Osteocyte (in vitro differentiated cells): ENCODE measurements around the gene SYCP1. TPM values are rescaled to one million over a fixed set of nuclear protein-coding genes. Genes with fewer than 3 reads are reported as not detected.

Experiments
- DNase-seq: peaks from one replicate; pipeline ENCODE4 v3.0.0; 2021; ENCODE audit warnings: mixed read lengths; ENCODE audit not compliant: unreplicated experiment; ENCODE audit errors: extremely low spot score
- H3K27ac Mint-ChIP-seq: one replicate; pipeline ENCODE4 v1.8.0; 2021; ENCODE audit warnings: mild to moderate bottlenecking, mixed read lengths; ENCODE audit not compliant: unreplicated experiment
- H3K27me3 Mint-ChIP-seq: one replicate; pipeline ENCODE4 v1.8.0; 2021; ENCODE audit warnings: mixed read lengths; ENCODE audit not compliant: unreplicated experiment
- H3K36me3 Mint-ChIP-seq: one replicate; pipeline ENCODE4 v1.8.0; 2021; ENCODE audit warnings: mixed read lengths; ENCODE audit not compliant: unreplicated experiment
- H3K4me1 Mint-ChIP-seq: one replicate; pipeline ENCODE4 v1.8.0; 2021; ENCODE audit warnings: mixed read lengths; ENCODE audit not compliant: unreplicated experiment
- H3K4me3 Mint-ChIP-seq: one replicate; pipeline ENCODE4 v1.8.0; 2021; ENCODE audit warnings: mild to moderate bottlenecking, moderate library complexity, mixed read lengths; ENCODE audit not compliant: unreplicated experiment
- H3K9me3 Mint-ChIP-seq: one replicate; pipeline ENCODE4 v1.8.0; 2021; ENCODE audit warnings: mixed read lengths; ENCODE audit not compliant: unreplicated experiment
- CTCF ChIP-seq: fragments of 200-600 bp; sonication (generic); IDR thresholded peaks from 2 replicates; pipeline ENCODE4 v1.5.0; 2021; ENCODE audit warnings: antibody characterized with exemption, mild to moderate bottlenecking, moderate library complexity
- total RNA-seq: library from RNA; stranded (reverse); gene quantifications from 2 replicates; pipeline ENCODE4 v1.2.1, GENCODE V29; 2021

The SYCP1 gene
- total RNA-seq, 1 donor from 2014 or later: not detected

- Mint-ChIP-seq H3K36me3 (no peaks in the 10 kb centered on the region), H3K4me1 (no peaks in the 10 kb centered on the region), H3K4me3 (no peak overlapping the region), H3K9me3 (no peaks in the 10 kb centered on the region), H3K27ac (no peak overlapping the region), H3K27me3 (peaks cover 31% of the 10 kb centered on the region)
- no peak for TF ChIP-seq CTCF
- DNase-seq: no peak
These were observed 181.0 kb downstream of the SYCP1 start for GRCh38 chr1:115035652-115036051.

- Mint-ChIP-seq H3K27me3 (peaks cover 20% of the 10 kb centered on the region), H3K9me3 (no peaks in the 10 kb centered on the region), H3K4me1 (no peaks in the 10 kb centered on the region), H3K36me3 (no peaks in the 10 kb centered on the region), H3K4me3 (no peak overlapping the region), H3K27ac (no peak overlapping the region)
- DNase-seq: no peak
- no peak for TF ChIP-seq CTCF
These were observed 182.3 kb downstream of the SYCP1 start for GRCh38 chr1:115036814-115037507.

GRCh38 chr1:115040501-115040900, 185.8 kb downstream of the SYCP1 start:
- peaks cover 21% of the 10 kb centered on the region for H3K27me3 Mint-ChIP-seq
- no peaks in the 10 kb centered on the region for H3K9me3 Mint-ChIP-seq
- no peak overlapping the region for H3K27ac Mint-ChIP-seq
- no peak for DNase-seq
- peaks cover 3% of the 10 kb centered on the region for H3K36me3 Mint-ChIP-seq
- H3K4me3 Mint-ChIP-seq: no peak overlapping the region
- no peak for TF ChIP-seq CTCF
- no peaks in the 10 kb centered on the region for H3K4me1 Mint-ChIP-seq

DNA sequence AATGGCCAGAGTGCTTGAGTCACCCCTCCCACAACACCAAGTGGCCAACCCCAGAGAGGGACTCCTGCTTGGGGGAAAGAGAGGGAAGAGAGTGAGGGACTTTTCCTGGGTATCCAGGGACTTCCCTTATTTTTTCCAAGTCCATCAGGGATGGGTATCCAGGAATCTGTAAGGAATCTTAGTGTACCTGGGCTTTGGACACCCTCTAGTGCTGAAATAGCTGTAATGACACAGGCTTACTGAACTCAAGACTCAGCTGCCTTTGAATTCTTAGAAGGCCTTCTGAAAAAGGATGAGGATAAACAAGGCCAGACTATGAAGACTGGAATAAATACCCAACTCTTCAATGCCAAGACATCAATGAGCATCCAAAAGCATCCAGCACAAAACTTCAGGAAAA, 187.0 kb downstream of the SYCP1 start:
- DNase-seq: no peak
- TF ChIP-seq CTCF: no peak

More for the DNA sequence above, 187.0 kb downstream of the SYCP1 start:
- Mint-ChIP-seq H3K36me3 (peaks cover 3% of the 10 kb centered on the region), H3K4me3 (no peak overlapping the region), H3K27ac (no peak overlapping the region), H3K4me1 (no peaks in the 10 kb centered on the region), H3K27me3 (peaks cover 21% of the 10 kb centered on the region), H3K9me3 (no peaks in the 10 kb centered on the region)

Other genes starting within 250 kb of the SYCP1 start
- 1.6 and 2.1 TPM in 2 replicates for gene DENND2C, start 184.8 kb upstream of the SYCP1 start, total RNA-seq
- gene AMPD1, start 159.3 kb upstream of the SYCP1 start, total RNA-seq: not detected in 2 replicates
- 35.9 TPM in 2 replicates for gene NRAS, start 138.1 kb upstream of the SYCP1 start, total RNA-seq
- 499 and 516 TPM in 2 replicates for gene CSDE1, start 96.9 kb upstream of the SYCP1 start, total RNA-seq
- gene SIKE1, start 74.2 kb upstream of the SYCP1 start, total RNA-seq: 57.2 and 60.4 TPM in 2 replicates
- not detected in 2 replicates for gene TSHB, start 175.0 kb downstream of the SYCP1 start, total RNA-seq
- 3.1 and 3.5 TPM in 2 replicates for gene TSPAN2, start 234.6 kb downstream of the SYCP1 start, total RNA-seq